Adrenal gland (tissue), 12 donors: ENCODE results near the gene CACNA1C. TPM values are rescaled to one million over a fixed set of nuclear protein-coding genes. Genes with fewer than 3 reads are reported as not detected.
A peak's percentile ranks its signal among the peaks of the same experiment; 100 is the strongest.

Source experiments
- DNase-seq, 7 donors: peaks; one replicate each; pipeline ENCODE4 v3.0.0-alpha.2; 2019 to 2020
- H3K27ac ChIP-seq, 5 donors: fragments of 200-600 bp; sonication (generic) in 4 of 5; 1 replicate in 3 of 5; 2 replicates in 2 of 5; pipeline versions ENCODE4 v1.5.1 to v1.8.0; 2016 to 2020; ENCODE audit warnings: mild to moderate bottlenecking in 1 of 5
- H3K27me3 ChIP-seq: fragments of 200-600 bp; 2 replicates; pipeline ENCODE4 v1.8.0; 2021
- H3K36me3 ChIP-seq, 2 donors: fragments of 200-600 bp; replicated peaks in 1 of 2; 1 replicate in 1 of 2; 2 replicates in 1 of 2; pipeline versions ENCODE4 v1.5.1 to v1.8.0; 2018 to 2022
- H3K4me1 ChIP-seq, 2 donors: fragments of 200-600 bp; replicated peaks in 1 of 2; 1 replicate in 1 of 2; 2 replicates in 1 of 2; pipeline versions ENCODE4 v1.5.1 to v1.8.0; 2018 to 2021
- H3K4me3 ChIP-seq, 4 donors: fragments of 200-600 bp; sonication (generic) in 3 of 4; one replicate each; pipeline ENCODE4 v1.5.1; 2016 to 2018
- H3K9me3 ChIP-seq, 3 donors: fragments of 200-600 bp; sonication (generic) in 1 of 3; replicated peaks in 1 of 3; 1 replicate in 2 of 3; 2 replicates in 1 of 3; pipeline versions ENCODE4 v1.5.1 to v1.8.0; 2016 to 2021
- CTCF ChIP-seq, 6 experiments: fragments of 450-650 bp in 4 of 6; fragments of 200-600 bp in 2 of 6; sonication (generic) in 1 of 6; IDR thresholded peaks; 1 replicate in 5 of 6; 2 replicates in 1 of 6; pipeline versions ENCODE4 v1.5.1 to v1.8.0; 2016 to 2021; ENCODE audit warnings: antibody characterized with exemption in 6 of 6, mild to moderate bottlenecking in 2 of 6, moderate library complexity in 1 of 6
- POLR2A ChIP-seq, 2 donors: fragments of 450-650 bp; IDR thresholded peaks; one replicate each; pipeline ENCODE4 v1.6.1; 2017; ENCODE audit warnings: antibody characterized with exemption in 2 of 2, mild to moderate bottlenecking in 2 of 2, moderate library complexity in 1 of 2
- WGBS, 4 donors: extraction: QIAGEN DNeasy Blood & Tissue Kit in 2 of 4; methylation state at CpG; one replicate each; pipeline versions ENCODE4 v1.1.5 to v1.1.7; 2013 to 2017; 5-methylcytosine and 5-hydroxymethylcytosine counted together
- intact Hi-C, 2 donors: fragments of 100-400 bp; cut with DNase I; formaldehyde crosslinking; loops; one replicate each; pipeline versions ENCODE4 v1.14.1 to v1.15.0; 2022 to 2023
- polyA plus RNA-seq, 3 donors: library from polyadenylated mRNA; stranded (reverse); fragments of 200-250 nt in 2 of 3; fragments of 350-450 nt in 1 of 3; fragmentation: Illumina TruSeq in 1 of 3; extraction: RNeasy Lipid Tissue Mini Kit (QIAGEN cat#74804) in 1 of 3; gene quantifications; one replicate each; pipeline ENCODE4 v1.2.3, GENCODE V29; 2013 to 2014
- total RNA-seq, 9 donors: library from RNA; depleted of rRNA in 4 of 9; stranded (reverse); fragments of >200 nt in 4 of 9; fragments of 120-200 nt in 1 of 9; fragmentation: NEBNext Ultra II Directional in 1 of 9; extraction: Animal tissue kit (Norgen Biotek cat#: 25700) in 1 of 9; gene quantifications; one replicate each; pipeline versions ENCODE4 v1.1.0 to v1.2.4, GENCODE V29; 2013 to 2023
- donor health status: healthy with polysubstance abuse.
- donor health status: Bipolar disorder and iron deficiency.
- donor health status: DM: yes; HTN: yes; CAD: no.
- donor health status: DM: no; HTN: no; CAD: no.
- donor health status: DM: no; HTN: no; CAD: no.
- donor health status: DM: yes; HTN: yes; CAD: no.

Gene CACNA1C
- total and polyA plus RNA-seq, 12 donors: 1.4 to 5.8 (median 3.5) TPM

GRCh38 chr12:2195085-2195484 is 142.3 kb downstream of the CACNA1C start:
- 57 to 88% (median 86%) methylated on average over 4 to 5 of the region's 5 CpGs for WGBS, 4 donors
- Histone ChIP-seq H3K27ac (peak overlapping the region in 1 of 5 donors; percentile 56), H3K36me3 (no peaks in the 10 kb centered on the region), H3K9me3 (no peaks in the 10 kb centered on the region), H3K4me1 (no peaks in the 10 kb centered on the region), H3K4me3 (no peak overlapping the region), H3K27me3 (no peaks in the 10 kb centered on the region)
- DNase-seq: no peak
- intact Hi-C loops: no loop called here
- no peak for TF ChIP-seq CTCF (IDR thresholded peaks at IDR 0.05)
- TF ChIP-seq POLR2A (IDR thresholded peaks at IDR 0.05): no peak

- no peaks in the 10 kb centered on the region for H3K9me3 ChIP-seq
- intact Hi-C loops: no loop called here
- no peak for DNase-seq
- H3K4me1 ChIP-seq: no peaks in the 10 kb centered on the region
- TF ChIP-seq POLR2A (IDR thresholded peaks at IDR 0.05) (no peak), CTCF (IDR thresholded peaks at IDR 0.05) (no peak)
- H3K27ac ChIP-seq: no peak overlapping the region
- no peak overlapping the region for H3K4me3 ChIP-seq
- H3K27me3 ChIP-seq: no peaks in the 10 kb centered on the region
- no peaks in the 10 kb centered on the region for H3K36me3 ChIP-seq
- WGBS, 4 donors: 72 to 89% (median 73%) methylated on average over 13 to 18 of the region's 18 CpGs
Observed at GRCh38 chr12:2198005-2198501, 145.3 kb downstream of the CACNA1C start.

GRCh38 chr12:2198542-2198941 is 145.8 kb downstream of the CACNA1C start:
- Histone ChIP-seq H3K9me3 (no peaks in the 10 kb centered on the region), H3K27me3 (no peaks in the 10 kb centered on the region), H3K36me3 (no peaks in the 10 kb centered on the region), H3K4me3 (no peak overlapping the region), H3K4me1 (no peaks in the 10 kb centered on the region), H3K27ac (no peak overlapping the region)
- TF ChIP-seq CTCF (IDR thresholded peaks at IDR 0.05): no peak
- no peak for TF ChIP-seq POLR2A (IDR thresholded peaks at IDR 0.05)
- no peak for DNase-seq
- 51 to 82% (median 77%) methylated on average over 5 of the region's 5 CpGs for WGBS, 4 donors
- intact Hi-C loops: no loop called here

- H3K4me3 ChIP-seq: no peak overlapping the region
- H3K27ac ChIP-seq: no peak overlapping the region
- TF ChIP-seq POLR2A (IDR thresholded peaks at IDR 0.05) (no peak), CTCF (IDR thresholded peaks at IDR 0.05) (no peak)
- no peaks in the 10 kb centered on the region for H3K36me3 ChIP-seq
- no peaks in the 10 kb centered on the region for H3K9me3 ChIP-seq
- WGBS, 4 donors: 74 to 91% (median 85%) methylated on average over 3 to 7 of the region's 7 CpGs
- H3K27me3 ChIP-seq: no peaks in the 10 kb centered on the region
- DNase-seq: no peak
- no peaks in the 10 kb centered on the region for H3K4me1 ChIP-seq
- intact Hi-C loops: no loop called here
Observed at GRCh38 chr12:2205996-2206395, 153.2 kb downstream of the CACNA1C start.
